HG02678 (cell line): ENCODE data around the gene ACER3.
"Not testable (repeated sequence)": the region's sequence is repeated elsewhere in the genome, so short reads cannot be mapped to it uniquely, and the experiment has no call there.

Experiments used
- ATAC-seq: cut with Tn5 transposase; IDR thresholded peaks from one replicate; pipeline ENCODE4 v1.9.1; 2021; ENCODE audit warnings: mild to moderate bottlenecking, moderate library complexity; ENCODE audit not compliant: unreplicated experiment

Gene ACER3

GRCh38 chr11:77036398-77036797 lies 175.7 kb downstream of the ACER3 start:
- ATAC-seq: no peak

- no peak for ATAC-seq
These were observed 176.3 kb downstream of the ACER3 start for GRCh38 chr11:77037057-77037456.

- ATAC-seq: no peak
These were observed 177.5 kb downstream of the ACER3 start for GRCh38 chr11:77038029-77038824.

- no peak for ATAC-seq
These were observed 178.2 kb downstream of the ACER3 start for GRCh38 chr11:77038825-77039326.

GRCh38 chr11:77039491-77040400 lies 179.0 kb downstream of the ACER3 start:
- no peak for ATAC-seq

GRCh38 chr11:77040401-77040777 lies 179.7 kb downstream of the ACER3 start:
- ATAC-seq: no peak

GRCh38 chr11:77040889-77041288 lies 180.2 kb downstream of the ACER3 start:
- ATAC-seq: no peak

GRCh38 chr11:77042111-77042726 lies 181.5 kb downstream of the ACER3 start:
- ATAC-seq: no peak

GRCh38 chr11:77044356-77044755 lies 183.6 kb downstream of the ACER3 start:
- no peak for ATAC-seq

- no peak for ATAC-seq
These were observed 184.2 kb downstream of the ACER3 start for GRCh38 chr11:77044886-77045285.

GRCh38 chr11:77046060-77046501 lies 185.4 kb downstream of the ACER3 start:
- ATAC-seq: peak; percentile 43

- ATAC-seq: peak; percentile 78
These were observed 186.5 kb downstream of the ACER3 start for GRCh38 chr11:77047007-77047927.

GRCh38 chr11:77047928-77048446 lies 187.3 kb downstream of the ACER3 start:
- not testable (repeated sequence) for ATAC-seq

- ATAC-seq: no peak
These were observed 188.3 kb downstream of the ACER3 start for GRCh38 chr11:77049026-77049425.

- ATAC-seq: no peak
These were observed 190.8 kb downstream of the ACER3 start for GRCh38 chr11:77051511-77051910.

GRCh38 chr11:77052518-77052917 lies 191.8 kb downstream of the ACER3 start:
- no peak for ATAC-seq

GRCh38 chr11:77053217-77054015 lies 192.7 kb downstream of the ACER3 start:
- ATAC-seq: no peak

- no peak for ATAC-seq
These were observed 193.4 kb downstream of the ACER3 start for GRCh38 chr11:77054084-77054483.

GRCh38 chr11:77055101-77055561 lies 194.4 kb downstream of the ACER3 start:
- no peak for ATAC-seq
